Suprapubic skin (tissue), 4 donors: ENCODE results near the gene CDYL2.

Source experiments
- EP300 ChIP-seq: sonication (generic); formaldehyde crosslinking; IDR thresholded peaks from one replicate; pipeline ENCODE4 v1.6.1; 2017; ENCODE audit warnings: antibody characterized with exemption
- POLR2A ChIP-seq, 2 donors: fragments of 450-650 bp; IDR thresholded peaks; one replicate each; pipeline ENCODE4 v1.6.1; 2017; ENCODE audit warnings: antibody characterized with exemption in 2 of 2, mild to moderate bottlenecking in 2 of 2, moderate library complexity in 2 of 2
- POLR2AphosphoS5 ChIP-seq, 3 donors: sonication (generic); formaldehyde crosslinking; IDR thresholded peaks; one replicate each; pipeline ENCODE4 v1.6.1; 2017; ENCODE audit warnings: antibody characterized with exemption in 3 of 3
- TF ChIP-seq, protein P1 (sequence below), 2 donors: fragments of 200-600 bp in 1 of 2; fragments of 450-650 bp in 1 of 2; sonication (generic) in 1 of 2; IDR thresholded peaks; one replicate each; pipeline ENCODE4 v1.5.1; 2016 to 2019; ENCODE audit warnings: antibody characterized with exemption in 2 of 2, mild to moderate bottlenecking in 1 of 2, moderate library complexity in 1 of 2

DNA sequence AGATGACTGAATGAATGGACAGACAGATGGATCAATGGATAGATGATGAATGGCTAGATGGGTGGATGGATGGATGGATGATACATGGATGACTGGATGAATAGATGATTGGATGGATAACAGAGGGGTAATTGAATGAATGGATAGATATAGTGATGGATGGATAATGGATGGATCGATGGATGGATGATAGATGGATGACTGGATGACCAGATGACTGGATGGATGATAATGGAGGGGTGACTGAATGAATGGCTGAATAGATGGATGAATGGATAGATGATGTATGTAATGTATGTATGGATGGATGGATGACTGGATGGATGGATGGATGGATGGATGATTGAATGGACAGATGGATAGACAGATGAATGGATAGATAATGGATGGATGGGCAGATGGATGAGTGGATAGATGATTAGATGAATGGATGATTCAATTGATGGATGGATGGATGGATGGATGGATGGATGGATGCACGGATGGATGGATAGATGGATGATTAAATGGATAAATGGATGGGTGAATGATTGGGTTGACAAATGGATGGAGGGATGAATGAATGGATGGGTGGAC is 87.7 kb downstream of the CDYL2 start:
- TF ChIP-seq POLR2A (IDR thresholded peaks at IDR 0.05) (no peak), EP300 (no peak), POLR2AphosphoS5 (IDR thresholded peaks at IDR 0.05) (no peak)
- TF ChIP-seq, protein P1, sequence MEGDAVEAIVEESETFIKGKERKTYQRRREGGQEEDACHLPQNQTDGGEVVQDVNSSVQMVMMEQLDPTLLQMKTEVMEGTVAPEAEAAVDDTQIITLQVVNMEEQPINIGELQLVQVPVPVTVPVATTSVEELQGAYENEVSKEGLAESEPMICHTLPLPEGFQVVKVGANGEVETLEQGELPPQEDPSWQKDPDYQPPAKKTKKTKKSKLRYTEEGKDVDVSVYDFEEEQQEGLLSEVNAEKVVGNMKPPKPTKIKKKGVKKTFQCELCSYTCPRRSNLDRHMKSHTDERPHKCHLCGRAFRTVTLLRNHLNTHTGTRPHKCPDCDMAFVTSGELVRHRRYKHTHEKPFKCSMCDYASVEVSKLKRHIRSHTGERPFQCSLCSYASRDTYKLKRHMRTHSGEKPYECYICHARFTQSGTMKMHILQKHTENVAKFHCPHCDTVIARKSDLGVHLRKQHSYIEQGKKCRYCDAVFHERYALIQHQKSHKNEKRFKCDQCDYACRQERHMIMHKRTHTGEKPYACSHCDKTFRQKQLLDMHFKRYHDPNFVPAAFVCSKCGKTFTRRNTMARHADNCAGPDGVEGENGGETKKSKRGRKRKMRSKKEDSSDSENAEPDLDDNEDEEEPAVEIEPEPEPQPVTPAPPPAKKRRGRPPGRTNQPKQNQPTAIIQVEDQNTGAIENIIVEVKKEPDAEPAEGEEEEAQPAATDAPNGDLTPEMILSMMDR (IDR thresholded peaks at IDR 0.05) = no peak
